ENCODE data around the gene FAM162A.
A peak's percentile ranks its signal among the peaks of the same experiment; 100 is the strongest.

FAM162A gene

DNA sequence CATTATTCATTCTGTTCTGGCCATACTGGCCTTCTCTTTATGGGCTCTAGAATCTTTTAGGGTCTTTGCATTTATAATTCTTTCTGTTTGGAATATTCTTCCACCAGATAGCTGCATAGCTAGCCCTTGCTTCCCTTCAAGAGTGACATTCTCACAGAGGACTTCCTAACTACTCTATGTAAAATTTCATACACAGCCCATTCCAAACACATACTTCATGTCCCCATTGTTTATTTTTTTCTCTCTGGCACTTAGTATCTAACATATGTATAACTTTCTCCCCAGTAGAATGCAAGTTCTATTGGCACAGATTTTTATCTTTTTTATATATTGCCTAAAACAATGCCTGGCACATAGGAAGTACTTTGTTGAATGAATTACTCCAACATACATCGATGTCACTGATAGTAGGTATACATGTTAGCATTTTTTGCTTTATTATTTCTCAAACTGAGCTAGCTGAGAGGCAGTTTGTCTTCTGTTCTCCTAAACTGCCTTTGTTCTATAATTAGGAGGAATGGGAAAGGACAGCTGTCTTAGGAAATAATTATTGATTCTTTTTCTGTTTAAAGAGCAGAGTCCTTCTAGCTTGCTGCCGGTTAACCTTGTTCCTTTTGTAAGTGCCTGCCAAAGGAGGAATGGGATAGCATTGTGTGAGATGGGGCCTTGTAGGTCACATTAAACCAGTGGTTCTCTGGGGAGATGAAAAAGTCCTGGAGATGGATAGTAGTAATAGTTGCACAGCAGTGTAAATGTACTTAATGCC, 7.9 kb downstream of the FAM162A start:
- Histone ChIP-seq H3K4me3 (ENCODE audit: low read depth, low read length) (no peak overlapping the region), H3K4me2 (ENCODE audit: low read length) (no peak overlapping the region), H2BK12ac (ENCODE audit: low read length) (no peak overlapping the region), H3K18ac (ENCODE audit: low read length) (no peak overlapping the region), H3K23ac (ENCODE audit: low read length) (no peak overlapping the region), H3K27me3 (ENCODE audit: insufficient read depth, low read length) (no peaks in the 10 kb centered on the region), H3K14ac (ENCODE audit: low read length) (no peak overlapping the region), H3K27ac (ENCODE audit: low read depth, low read length) (no peak overlapping the region), H3K4me1 (ENCODE audit: control insufficient read depth in 1 of 2, insufficient read depth in 2 of 2, low read length in 2 of 2) (peaks cover 0 to 4% of the 10 kb centered on the region in 2 experiments), H2AK5ac (ENCODE audit: low read length) (no peak overlapping the region), H4K8ac (ENCODE audit: low read depth, low read length) (no peak overlapping the region), H3K36me3 (ENCODE audit: control insufficient read depth in 1 of 2, insufficient read depth in 2 of 2, low read length in 2 of 2) (no peaks in the 10 kb centered on the region), H3K9ac (ENCODE audit: low read length) (no peak overlapping the region), H3K4ac (ENCODE audit: low read depth, low read length) (no peak overlapping the region), H2BK120ac (ENCODE audit: insufficient read depth, low read length, poor library complexity) (no peak overlapping the region), H3K79me1 (ENCODE audit: low read length) (no peaks in the 10 kb centered on the region), H3K79me2 (ENCODE audit: control insufficient read depth, insufficient read depth, low read length, poor library complexity) (no peaks in the 10 kb centered on the region), H2BK5ac (ENCODE audit: low read depth, low read length, poor library complexity) (no peak overlapping the region), H3K9me3 (ENCODE audit: insufficient read depth, low read depth, low read length) (no peaks in the 10 kb centered on the region), H2AFZ (ENCODE audit: insufficient read depth, low read length, poor library complexity) (no peak overlapping the region), H4K12ac (ENCODE audit: low read depth, low read length) (no peak overlapping the region), H4K91ac (ENCODE audit: low read depth, low read length) (no peak overlapping the region)
- no CpG with 5 or more reads among the region's 2 CpGs for WGBS (ENCODE audit: extremely low coverage, insufficient coverage, insufficient read length)
- DNase-seq = no peak

DNA sequence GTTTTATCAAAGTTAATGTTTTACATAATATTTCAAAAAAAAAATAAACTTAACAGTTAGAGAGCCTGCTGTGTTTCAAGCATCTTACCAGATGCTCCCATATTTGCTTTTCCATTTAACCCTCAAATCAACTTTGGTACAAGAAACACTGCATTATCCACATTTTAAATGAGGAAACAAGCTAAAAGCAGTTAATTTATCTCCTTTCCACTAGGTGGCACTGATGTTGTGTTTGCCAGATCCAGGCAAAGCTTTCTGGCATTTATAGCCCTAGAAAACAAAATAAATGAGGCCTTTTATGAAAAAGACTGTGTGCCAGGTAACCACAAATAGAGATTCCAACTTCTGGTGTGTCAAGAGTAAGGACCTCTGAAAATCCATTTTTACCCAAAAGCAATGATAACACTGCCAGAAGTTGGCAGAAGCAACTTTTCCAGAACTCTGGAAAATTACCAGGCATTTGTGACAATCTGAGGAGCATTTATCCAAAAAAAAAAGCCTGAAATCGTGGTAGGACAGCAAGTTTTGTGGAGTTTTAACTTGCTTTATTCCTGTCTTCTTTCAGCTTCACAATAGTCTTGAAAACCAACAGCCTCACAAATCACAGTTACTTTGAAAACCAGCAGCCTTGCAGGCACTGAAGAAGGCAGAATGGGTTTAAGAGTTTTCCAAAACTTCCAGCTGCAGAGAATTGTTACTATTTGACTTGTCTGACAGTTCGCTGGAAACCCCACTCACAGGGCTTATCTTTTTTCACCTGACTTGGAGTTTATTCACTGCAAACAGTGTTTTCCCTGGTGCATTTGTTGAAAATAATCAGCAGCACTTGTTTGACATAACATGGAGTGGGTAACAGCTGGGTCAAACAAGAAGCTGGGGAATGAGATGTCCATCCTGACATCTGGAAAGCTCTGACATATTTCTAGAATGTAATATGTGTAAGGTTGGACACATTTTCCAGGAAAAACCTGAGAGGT, 9.2 kb downstream of the FAM162A start:
- no peak overlapping the region for H3K4me3 ChIP-seq (ENCODE audit: low read depth, low read length)
- peak; percentile 22 to 82 for DNase-seq
- no peak overlapping the region for H4K12ac ChIP-seq (ENCODE audit: low read depth, low read length)
- peak overlapping the region; percentile 71 for H2BK5ac ChIP-seq (ENCODE audit: low read depth, low read length, poor library complexity)
- H2BK12ac ChIP-seq (ENCODE audit: low read length) = peak overlapping the region; percentile 64
- peak overlapping the region; percentile 68 for H4K91ac ChIP-seq (ENCODE audit: low read depth, low read length)
- no peak overlapping the region for H4K8ac ChIP-seq (ENCODE audit: low read depth, low read length)
- no peaks in the 10 kb centered on the region for H3K27me3 ChIP-seq (ENCODE audit: insufficient read depth, low read length)
- no peak overlapping the region for H2AFZ ChIP-seq (ENCODE audit: insufficient read depth, low read length, poor library complexity)
- peaks cover 0 to 4% of the 10 kb centered on the region in 2 experiments for H3K4me1 ChIP-seq (ENCODE audit: control insufficient read depth in 1 of 2, insufficient read depth in 2 of 2, low read length in 2 of 2)
- no peak overlapping the region for H3K23ac ChIP-seq (ENCODE audit: low read length)
- no peak overlapping the region for H3K18ac ChIP-seq (ENCODE audit: low read length)
- H3K14ac ChIP-seq (ENCODE audit: low read length) = no peak overlapping the region
- H3K27ac ChIP-seq (ENCODE audit: low read depth, low read length) = no peak overlapping the region
- H3K79me1 ChIP-seq (ENCODE audit: low read length) = no peaks in the 10 kb centered on the region
- no peaks in the 10 kb centered on the region for H3K36me3 ChIP-seq (ENCODE audit: control insufficient read depth in 1 of 2, insufficient read depth in 2 of 2, low read length in 2 of 2)
- peak overlapping the region; percentile 33 for H2BK120ac ChIP-seq (ENCODE audit: insufficient read depth, low read length, poor library complexity)
- H3K9ac ChIP-seq (ENCODE audit: low read length) = no peak overlapping the region
- H3K4ac ChIP-seq (ENCODE audit: low read depth, low read length) = no peak overlapping the region
- H3K4me2 ChIP-seq (ENCODE audit: low read length) = no peak overlapping the region
- no peak overlapping the region for H2AK5ac ChIP-seq (ENCODE audit: low read length)
- no peaks in the 10 kb centered on the region for H3K9me3 ChIP-seq (ENCODE audit: insufficient read depth, low read depth, low read length)
- no peaks in the 10 kb centered on the region for H3K79me2 ChIP-seq (ENCODE audit: control insufficient read depth, insufficient read depth, low read length, poor library complexity)
- WGBS (ENCODE audit: extremely low coverage, insufficient coverage, insufficient read length) = no CpG with 5 or more reads among the region's 2 CpGs

- peak overlapping the region; percentile 60 for H4K91ac ChIP-seq (ENCODE audit: low read depth, low read length)
- peak overlapping the region; percentile 11 for H3K14ac ChIP-seq (ENCODE audit: low read length)
- H3K4me1 ChIP-seq (ENCODE audit: control insufficient read depth in 1 of 2, insufficient read depth in 2 of 2, low read length in 2 of 2) = peaks cover 0 to 4% of the 10 kb centered on the region in 2 experiments
- H3K9ac ChIP-seq (ENCODE audit: low read length) = no peak overlapping the region
- DNase-seq = no peak
- peak overlapping the region; percentile 50 for H4K8ac ChIP-seq (ENCODE audit: low read depth, low read length)
- no peaks in the 10 kb centered on the region for H3K79me1 ChIP-seq (ENCODE audit: low read length)
- H3K9me3 ChIP-seq (ENCODE audit: insufficient read depth, low read depth, low read length) = no peaks in the 10 kb centered on the region
- peak overlapping the region; percentile 7 for H3K18ac ChIP-seq (ENCODE audit: low read length)
- H3K27ac ChIP-seq (ENCODE audit: low read depth, low read length) = no peak overlapping the region
- no peak overlapping the region for H3K4ac ChIP-seq (ENCODE audit: low read depth, low read length)
- peak overlapping the region; percentile 71 for H2BK5ac ChIP-seq (ENCODE audit: low read depth, low read length, poor library complexity)
- no CpG with 5 or more reads among the region's 1 CpG for WGBS (ENCODE audit: extremely low coverage, insufficient coverage, insufficient read length)
- H3K27me3 ChIP-seq (ENCODE audit: insufficient read depth, low read length) = no peaks in the 10 kb centered on the region
- H2BK12ac ChIP-seq (ENCODE audit: low read length) = no peak overlapping the region
- no peak overlapping the region for H3K23ac ChIP-seq (ENCODE audit: low read length)
- no peak overlapping the region for H3K4me3 ChIP-seq (ENCODE audit: low read depth, low read length)
- no peak overlapping the region for H2AK5ac ChIP-seq (ENCODE audit: low read length)
- H3K4me2 ChIP-seq (ENCODE audit: low read length) = no peak overlapping the region
- H2AFZ ChIP-seq (ENCODE audit: insufficient read depth, low read length, poor library complexity) = no peak overlapping the region
- peak overlapping the region; percentile 16 for H2BK120ac ChIP-seq (ENCODE audit: insufficient read depth, low read length, poor library complexity)
- H4K12ac ChIP-seq (ENCODE audit: low read depth, low read length) = no peak overlapping the region
- H3K79me2 ChIP-seq (ENCODE audit: control insufficient read depth, insufficient read depth, low read length, poor library complexity) = no peaks in the 10 kb centered on the region
- no peaks in the 10 kb centered on the region for H3K36me3 ChIP-seq (ENCODE audit: control insufficient read depth in 1 of 2, insufficient read depth in 2 of 2, low read length in 2 of 2)
Measured at GRCh38 chr3:122394173-122394572, 10.2 kb downstream of the FAM162A start.

DNA sequence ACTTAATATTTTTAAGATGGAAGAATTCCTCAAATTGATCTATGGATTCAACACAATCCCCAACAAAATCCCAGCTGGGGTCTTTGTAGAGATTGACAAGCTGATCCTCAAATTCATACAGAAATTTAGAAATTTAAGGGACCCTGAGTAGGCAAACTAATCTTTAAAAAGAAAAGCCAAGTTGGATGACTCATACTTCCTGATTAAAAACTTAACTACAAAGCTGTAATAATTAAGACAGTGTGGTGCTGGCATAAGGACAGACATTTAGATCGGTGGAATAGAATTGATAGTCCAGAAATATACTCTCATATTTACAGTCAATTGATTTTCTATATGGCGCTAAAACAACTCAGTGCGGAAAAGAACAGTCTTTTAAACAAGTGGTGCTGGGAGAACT, 11.6 kb downstream of the FAM162A start:
- Histone ChIP-seq H3K79me2 (ENCODE audit: control insufficient read depth, insufficient read depth, low read length, poor library complexity) (no peaks in the 10 kb centered on the region), H3K4me1 (ENCODE audit: control insufficient read depth in 1 of 2, insufficient read depth in 2 of 2, low read length in 2 of 2) (peaks cover 0 to 4% of the 10 kb centered on the region in 2 experiments), H3K4me2 (ENCODE audit: low read length) (no peak overlapping the region), H3K23ac (ENCODE audit: low read length) (no peak overlapping the region), H3K18ac (ENCODE audit: low read length) (no peak overlapping the region), H2AFZ (ENCODE audit: insufficient read depth, low read length, poor library complexity) (no peak overlapping the region), H2AK5ac (ENCODE audit: low read length) (no peak overlapping the region), H3K36me3 (ENCODE audit: control insufficient read depth in 1 of 2, insufficient read depth in 2 of 2, low read length in 2 of 2) (no peaks in the 10 kb centered on the region), H3K27me3 (ENCODE audit: insufficient read depth, low read length) (no peaks in the 10 kb centered on the region), H3K27ac (ENCODE audit: low read depth, low read length) (no peak overlapping the region), H2BK120ac (ENCODE audit: insufficient read depth, low read length, poor library complexity) (no peak overlapping the region), H3K9me3 (ENCODE audit: insufficient read depth, low read depth, low read length) (no peaks in the 10 kb centered on the region), H4K8ac (ENCODE audit: low read depth, low read length) (no peak overlapping the region), H2BK5ac (ENCODE audit: low read depth, low read length, poor library complexity) (no peak overlapping the region), H2BK12ac (ENCODE audit: low read length) (no peak overlapping the region), H4K91ac (ENCODE audit: low read depth, low read length) (no peak overlapping the region), H3K4ac (ENCODE audit: low read depth, low read length) (no peak overlapping the region), H3K4me3 (ENCODE audit: low read depth, low read length) (no peak overlapping the region), H4K12ac (ENCODE audit: low read depth, low read length) (no peak overlapping the region), H3K14ac (ENCODE audit: low read length) (no peak overlapping the region), H3K79me1 (ENCODE audit: low read length) (no peaks in the 10 kb centered on the region), H3K9ac (ENCODE audit: low read length) (no peak overlapping the region)
- DNase-seq = no peak
- no CpG with 5 or more reads among the region's 3 CpGs for WGBS (ENCODE audit: extremely low coverage, insufficient coverage, insufficient read length)
